GM13977 (cell line): ENCODE data around the gene NRXN2.
"Not testable (repeated sequence)": the region's sequence is repeated elsewhere in the genome, so short reads cannot be mapped to it uniquely, and the experiment has no call there.

Experiments used
- DNase-seq: peaks from one replicate; pipeline ENCODE4 v3.0.0; 2012; ENCODE audit warnings: low spot score
- CTCF ChIP-seq: IDR thresholded peaks from 2 replicates; pipeline ENCODE4 v1.5.1; 2012; ENCODE audit warnings: mild to moderate bottlenecking, control low read depth; ENCODE audit not compliant: insufficient read depth; ENCODE audit errors: extremely low read depth, missing control alignments
- in situ Hi-C: fragments of 300-500 bp; cut with MboI; formaldehyde crosslinking; loops from one replicate; pipeline ENCODE4 v1.12.0; 2022; ENCODE audit warnings: low sequenced_read_pairs, low pct_unique_long_range_greater_than_20kb, mixed read lengths, inconsistent platforms; ENCODE audit not compliant: unreplicated experiment

The NRXN2 gene

DNA sequence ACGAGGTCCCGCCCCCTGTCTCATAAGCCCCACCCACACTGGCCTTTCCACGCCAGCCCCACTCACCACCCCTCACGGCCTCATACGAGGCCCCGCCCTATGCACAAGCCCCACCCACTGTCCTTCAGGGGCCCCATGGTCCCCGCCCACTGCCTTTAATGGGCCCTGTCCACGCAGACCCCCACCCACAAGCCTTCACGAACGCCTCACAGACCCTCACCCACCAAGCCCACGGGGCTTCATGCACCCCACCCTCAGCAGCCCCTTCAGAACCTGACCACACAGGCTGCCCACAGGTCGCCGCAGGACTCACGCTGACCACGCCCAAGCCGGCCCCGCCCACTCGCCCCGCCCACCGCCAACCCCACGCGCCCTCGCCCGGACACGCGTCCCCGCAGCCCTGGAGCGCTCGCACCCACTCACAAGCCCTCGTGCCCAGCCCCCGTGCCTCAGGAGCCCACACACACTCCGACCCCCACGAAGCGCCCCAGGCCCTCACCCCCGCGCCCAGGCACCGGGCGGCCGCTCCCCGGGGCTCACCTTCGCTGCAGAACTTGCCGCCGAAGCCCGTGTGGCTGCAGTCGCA is 10.5 kb downstream of the NRXN2 start:
- no peak for TF ChIP-seq CTCF
- in situ Hi-C loops = no loop called here
- no peak for DNase-seq

DNA sequence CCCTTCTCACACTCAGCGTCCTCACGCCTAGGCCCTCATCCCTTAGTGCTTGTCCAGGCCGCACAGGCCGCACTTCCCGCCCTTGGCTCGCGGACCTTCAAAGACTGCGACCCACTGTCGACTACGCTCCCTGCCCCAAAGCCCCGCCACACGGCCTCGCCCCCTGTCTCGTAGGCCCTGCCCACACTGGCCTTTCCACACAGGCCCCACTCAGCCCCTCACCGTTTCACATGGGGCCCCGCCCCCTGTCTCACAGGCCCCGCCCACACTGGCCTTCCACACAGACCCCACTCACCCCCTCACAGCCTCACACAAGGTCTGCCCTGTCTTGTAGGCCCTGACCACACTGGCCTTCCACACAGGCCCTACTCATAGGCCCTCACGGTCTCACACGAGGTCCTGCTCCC is 11.0 kb downstream of the NRXN2 start:
- in situ Hi-C loops = no loop called here
- TF ChIP-seq CTCF = no peak
- no peak for DNase-seq

- no peak for TF ChIP-seq CTCF
- no peak for DNase-seq
- in situ Hi-C loops = no loop called here
These were observed 11.7 kb downstream of the NRXN2 start for GRCh38 chr11:64711138-64711955.

- in situ Hi-C loops = no loop called here
- no peak for TF ChIP-seq CTCF
- no peak for DNase-seq
These were observed 12.4 kb downstream of the NRXN2 start for GRCh38 chr11:64710418-64711137.

- no peak for TF ChIP-seq CTCF
- no peak for DNase-seq
- in situ Hi-C loops = no loop called here
These were observed 17.5 kb downstream of the NRXN2 start for GRCh38 chr11:64705501-64705900.

DNA sequence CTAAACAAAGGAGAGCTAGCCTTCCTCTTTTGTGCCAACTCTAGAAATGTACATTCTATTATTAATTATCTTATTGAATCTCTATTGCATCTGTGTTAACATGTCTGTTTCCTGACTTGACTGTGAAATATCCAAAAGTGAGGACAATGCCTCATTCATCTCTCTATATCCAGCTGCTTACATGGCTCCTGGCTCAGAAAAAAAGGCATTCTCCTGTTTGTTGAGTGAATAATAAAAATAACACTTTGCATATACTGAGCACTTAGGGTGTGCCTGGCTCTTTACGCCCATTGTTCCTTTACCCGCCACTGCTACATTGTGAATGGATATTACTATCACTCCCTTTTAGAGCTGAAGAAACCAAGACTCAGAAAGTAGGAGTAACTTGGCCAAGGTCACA is 19.9 kb downstream of the NRXN2 start:
- no peak for DNase-seq
- TF ChIP-seq CTCF = no peak
- in situ Hi-C loops = no loop called here

- in situ Hi-C loops, DNase-seq: not testable (repeated sequence)
These were observed 21.0 kb downstream of the NRXN2 start for GRCh38 chr11:64701956-64702355.
